Loucy (cell line): ENCODE measurements around the gene RHBDD2.

Experiments used
- CTCF ChIP-seq: fragments of 200-600 bp; sonication (generic); conservative IDR thresholded peaks from 2 replicates; pipeline ENCODE4 v1.5.1; 2014; ENCODE audit warnings: mild to moderate bottlenecking, antibody characterized with exemption, low read length
- EZH2phosphoT487 ChIP-seq: fragments of 200-600 bp; IDR thresholded peaks from 2 replicates; pipeline ENCODE4 v1.6.1; 2018; ENCODE audit warnings: antibody characterized with exemption, mild to moderate bottlenecking, moderate library complexity, borderline replicate concordance

- TF ChIP-seq CTCF: no peak
- TF ChIP-seq EZH2phosphoT487: no peak
Observed at GRCh38 chr7:75830978-75831377, 47.9 kb upstream of the RHBDD2 start.
